Pancreas (tissue), 10 donors: Measurements from ENCODE around the gene FERMT3. TPM values are rescaled to one million over a fixed set of nuclear protein-coding genes. Genes with fewer than 3 reads are reported as not detected.

Experiments
- ATAC-seq, 4 donors: fragments of 200-7000 bp; cut with Tn5 transposase; one replicate each; pipeline versions ENCODE4 v1.8.0 to v1.9.1; 2020; ENCODE audit warnings: mild to moderate bottlenecking in 4 of 4, moderate library complexity in 4 of 4
- DNase-seq, 6 donors: peaks; one replicate each; pipeline ENCODE4 v3.0.0-alpha.2; 2020
- FAIRE-seq: peaks from 2 replicates; lab custom pipeline; 2012; peaks lifted over from hg19 to GRCh38; lab: Jason Lieb, UNC
- H3K27ac ChIP-seq, 4 donors: fragments of 200-600 bp; sonication (generic); 1 replicate in 3 of 4; 2 replicates in 1 of 4; pipeline versions ENCODE4 v1.5.0 to v1.8.0; 2020
- H3K27me3 ChIP-seq, 4 donors: fragments of 200-600 bp; one replicate each; pipeline ENCODE4 v1.8.0; 2021
- H3K36me3 ChIP-seq, 3 donors: fragments of 200-600 bp; sonication (generic) in 1 of 3; one replicate each; pipeline versions ENCODE4 v1.5.0 to v1.8.0; 2020 to 2021
- H3K4me1 ChIP-seq, 3 donors: fragments of 200-600 bp; one replicate each; pipeline ENCODE4 v1.8.0; 2021
- H3K4me3 ChIP-seq, 4 donors: fragments of 200-600 bp; sonication (generic) in 2 of 4; one replicate each; pipeline versions ENCODE4 v1.5.0 to v1.8.0; 2020 to 2021
- H3K9me3 ChIP-seq, 4 donors: fragments of 200-600 bp; one replicate each; pipeline ENCODE4 v1.8.0; 2021
- WGBS, 2 donors: extraction: QIAGEN DNeasy Blood & Tissue Kit; methylation state at CpG; one replicate each; pipeline ENCODE4 v1.1.7; 2013; 5-methylcytosine and 5-hydroxymethylcytosine counted together
- intact Hi-C, 3 donors: fragments of 100-400 bp; cut with DNase I; formaldehyde crosslinking; loops; one replicate each; pipeline versions ENCODE4 v1.11.1 to v1.14.2; 2022
- polyA plus RNA-seq, 2 donors: library from polyadenylated mRNA; stranded (reverse); fragments of 200-250 nt; gene quantifications; one replicate each; pipeline ENCODE4 v1.2.3, GENCODE V29; 2013
- total RNA-seq, 6 donors: library from RNA; stranded (reverse); fragmentation: NEBNext Ultra II Directional in 4 of 6; extraction: Animal tissue kit (Norgen Biotek cat#: 25700) in 4 of 6; gene quantifications; one replicate each; pipeline versions ENCODE4 v1.2.1 to v1.2.4, GENCODE V29; 2021 to 2023
- TF ChIP-seq, protein P1 (sequence below), 4 donors: fragments of 200-600 bp; sonication (generic) in 3 of 4; IDR thresholded peaks; one replicate each; pipeline versions ENCODE4 v1.5.0 to v1.8.0; 2021; ENCODE audit warnings: antibody characterized with exemption in 4 of 4
- donor health status: healthy with polysubstance abuse.
- donor health status: DM: no; HTN: no; CAD: no; lungs with moderate emphysema.
- donor health status: DM: no; HTN: no; CAD: no.
- donor health status: control.
- donor health status: control.
- donor health status: Bipolar disorder and iron deficiency.
- donor health status: DM: yes; HTN: yes; CAD: no.
- donor health status: DM: no; HTN: no; CAD: no.
- donor health status: DM: no; HTN: no; CAD: no.
- donor health status: DM: yes; HTN: yes; CAD: no.

Gene FERMT3
- total and polyA plus RNA-seq, 8 donors = 1.9 to 16.3 (median 9.1) TPM

DNA sequence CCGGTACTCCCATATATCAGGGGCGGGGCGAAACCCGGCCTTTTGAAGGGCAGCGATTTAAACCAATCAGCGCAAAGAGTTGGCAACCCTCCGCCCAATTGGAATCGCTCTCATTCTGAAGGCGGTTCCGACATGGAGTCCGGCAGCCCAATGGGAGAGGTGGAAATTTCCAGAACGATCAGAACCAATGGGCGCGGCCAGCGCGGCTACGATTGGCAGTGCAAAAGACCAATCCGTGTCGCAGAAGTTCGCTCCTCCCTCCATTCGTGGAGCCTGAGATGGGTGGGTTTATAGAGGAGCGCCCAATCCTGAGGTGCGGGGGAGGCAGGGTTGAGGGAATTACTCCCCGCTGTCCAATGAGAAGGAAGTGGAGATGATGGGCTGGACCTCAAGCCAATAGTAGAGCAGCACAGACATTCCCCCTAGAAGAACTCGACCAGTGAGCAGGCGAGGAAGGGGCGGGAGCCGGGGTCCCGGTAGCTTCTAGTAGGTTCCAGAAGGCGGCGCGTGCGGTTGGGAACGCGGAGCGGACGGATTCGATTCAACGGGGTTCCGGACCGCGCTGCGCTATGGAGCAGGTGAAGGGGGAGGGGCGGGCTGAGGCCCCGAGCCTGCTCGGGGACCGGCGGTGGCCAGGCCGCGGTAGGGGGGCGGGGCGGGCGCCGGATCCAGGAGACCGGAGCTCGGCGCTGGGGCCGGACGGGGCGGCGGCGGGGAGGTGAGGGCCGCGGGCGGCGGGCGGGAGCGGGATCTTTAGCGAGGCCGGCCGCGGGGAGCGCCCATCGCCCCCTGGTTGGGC, 20.6 kb upstream of the FERMT3 start, which contains the start of gene STIP1:
Gene STIP1 (plus strand): TSS at position 479 of the 799 bp plus-strand sequence. CDS start 91 bp downstream, at position 570.
- intact Hi-C loops = no loop called here
- H3K27me3 ChIP-seq = no peaks in the 10 kb centered on the region
- TF ChIP-seq, protein P1, sequence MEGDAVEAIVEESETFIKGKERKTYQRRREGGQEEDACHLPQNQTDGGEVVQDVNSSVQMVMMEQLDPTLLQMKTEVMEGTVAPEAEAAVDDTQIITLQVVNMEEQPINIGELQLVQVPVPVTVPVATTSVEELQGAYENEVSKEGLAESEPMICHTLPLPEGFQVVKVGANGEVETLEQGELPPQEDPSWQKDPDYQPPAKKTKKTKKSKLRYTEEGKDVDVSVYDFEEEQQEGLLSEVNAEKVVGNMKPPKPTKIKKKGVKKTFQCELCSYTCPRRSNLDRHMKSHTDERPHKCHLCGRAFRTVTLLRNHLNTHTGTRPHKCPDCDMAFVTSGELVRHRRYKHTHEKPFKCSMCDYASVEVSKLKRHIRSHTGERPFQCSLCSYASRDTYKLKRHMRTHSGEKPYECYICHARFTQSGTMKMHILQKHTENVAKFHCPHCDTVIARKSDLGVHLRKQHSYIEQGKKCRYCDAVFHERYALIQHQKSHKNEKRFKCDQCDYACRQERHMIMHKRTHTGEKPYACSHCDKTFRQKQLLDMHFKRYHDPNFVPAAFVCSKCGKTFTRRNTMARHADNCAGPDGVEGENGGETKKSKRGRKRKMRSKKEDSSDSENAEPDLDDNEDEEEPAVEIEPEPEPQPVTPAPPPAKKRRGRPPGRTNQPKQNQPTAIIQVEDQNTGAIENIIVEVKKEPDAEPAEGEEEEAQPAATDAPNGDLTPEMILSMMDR (IDR thresholded peaks at IDR 0.05) = peak in 2 of 4 donors; percentile 11 to 27
- peaks cover 19 to 46% (median 34%) of the 10 kb centered on the region in 3 donors for H3K4me1 ChIP-seq
- H3K4me3 ChIP-seq = peak within 1 kb of the TSS; percentile 45 to 69 (median 50)
- no peaks in the 10 kb centered on the region for H3K9me3 ChIP-seq
- peak within 1 kb of the TSS; percentile 85 to 99 (median 94) for H3K27ac ChIP-seq
- ATAC-seq = peak; percentile 78 to 89 (median 83)
- 0% methylated on average over 64 to 74 of the region's 74 CpGs for WGBS, 2 donors
- peak; percentile 92 for FAIRE-seq
- H3K36me3 ChIP-seq = no peaks in the 10 kb centered on the region
- peak; percentile 98 to 100 (median 99) for DNase-seq

DNA sequence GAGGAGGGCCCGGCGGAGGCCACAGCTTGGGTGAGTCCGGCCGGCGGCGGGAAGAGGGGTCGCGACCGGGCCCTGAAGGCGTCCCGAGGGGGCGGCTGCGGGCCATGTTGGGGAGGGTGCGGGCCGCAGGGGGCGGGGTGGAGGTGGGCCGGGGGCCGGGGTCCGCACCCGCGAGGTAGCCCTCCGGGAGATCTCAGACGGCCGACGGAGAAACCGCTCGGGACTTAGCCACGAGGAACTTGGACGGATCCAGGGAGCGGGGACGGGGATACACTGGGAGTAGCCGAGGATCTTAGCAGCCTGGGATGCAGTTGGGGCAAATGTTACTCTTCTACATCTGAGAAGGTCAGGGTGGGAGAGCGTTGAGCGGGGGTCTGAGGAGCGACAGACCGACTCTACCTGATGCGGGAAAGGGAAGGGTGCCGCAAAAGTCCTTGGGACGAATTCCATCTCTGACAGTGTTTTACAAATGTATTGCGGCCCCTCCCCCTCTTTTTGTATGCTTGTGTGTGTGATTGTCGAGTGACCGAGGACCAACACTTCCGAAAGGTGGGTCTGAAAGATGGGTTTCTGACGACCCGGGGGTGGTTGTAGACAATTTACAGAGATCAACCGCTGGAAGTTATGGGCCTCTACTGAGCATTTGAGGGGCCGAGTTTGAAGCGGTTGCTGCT, 19.9 kb upstream of the FERMT3 start:
- no peaks in the 10 kb centered on the region for H3K27me3 ChIP-seq
- intact Hi-C loops = no loop called here
- H3K4me1 ChIP-seq = peaks cover 14 to 41% (median 26%) of the 10 kb centered on the region in 3 donors
- WGBS, 2 donors = 1 to 2% methylated on average over 37 to 48 of the region's 48 CpGs
- ATAC-seq = no peak
- no peaks in the 10 kb centered on the region for H3K9me3 ChIP-seq
- no peak overlapping the region for H3K4me3 ChIP-seq
- no peaks in the 10 kb centered on the region for H3K36me3 ChIP-seq
- DNase-seq = peak in 2 of 6 donors; percentile 49 to 53
- TF ChIP-seq, protein P1 (IDR thresholded peaks at IDR 0.05) = no peak
- FAIRE-seq = no peak
- H3K27ac ChIP-seq = peak overlapping the region in 2 of 4 donors; percentile 42 to 64

DNA sequence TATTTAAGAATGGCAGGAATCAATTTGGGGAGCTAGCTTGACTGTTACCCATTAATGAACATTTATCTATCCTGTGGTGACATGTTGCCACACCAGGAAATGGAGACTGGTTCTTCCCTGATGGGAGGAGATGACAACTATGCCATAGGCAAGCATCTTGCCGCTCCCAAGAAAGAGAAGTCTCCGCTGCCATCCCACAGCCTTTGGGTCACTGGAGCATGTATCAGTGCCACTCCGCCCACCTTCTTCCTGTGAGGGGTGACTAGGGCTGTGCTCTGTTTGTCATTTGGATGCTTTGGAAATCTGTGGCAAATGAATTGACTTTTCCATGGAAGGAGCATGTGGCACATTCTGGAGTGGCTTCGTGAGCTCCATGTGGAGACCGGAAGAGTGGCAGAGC, 14.1 kb upstream of the FERMT3 start:
- TF ChIP-seq, protein P1 (IDR thresholded peaks at IDR 0.05) = no peak
- Histone ChIP-seq H3K9me3 (no peaks in the 10 kb centered on the region), H3K4me3 (no peak overlapping the region), H3K36me3 (peaks cover 15 to 48% (median 42%) of the 10 kb centered on the region in 3 donors), H3K27me3 (no peaks in the 10 kb centered on the region), H3K4me1 (peaks cover 0 to 9% (median 3%) of the 10 kb centered on the region in 3 donors), H3K27ac (no peak overlapping the region)
- DNase-seq (no peak), ATAC-seq (no peak), FAIRE-seq (no peak)
- WGBS, 2 donors = 91 to 94% methylated on average over 5 of the region's 5 CpGs
- intact Hi-C loops = no loop called here

DNA sequence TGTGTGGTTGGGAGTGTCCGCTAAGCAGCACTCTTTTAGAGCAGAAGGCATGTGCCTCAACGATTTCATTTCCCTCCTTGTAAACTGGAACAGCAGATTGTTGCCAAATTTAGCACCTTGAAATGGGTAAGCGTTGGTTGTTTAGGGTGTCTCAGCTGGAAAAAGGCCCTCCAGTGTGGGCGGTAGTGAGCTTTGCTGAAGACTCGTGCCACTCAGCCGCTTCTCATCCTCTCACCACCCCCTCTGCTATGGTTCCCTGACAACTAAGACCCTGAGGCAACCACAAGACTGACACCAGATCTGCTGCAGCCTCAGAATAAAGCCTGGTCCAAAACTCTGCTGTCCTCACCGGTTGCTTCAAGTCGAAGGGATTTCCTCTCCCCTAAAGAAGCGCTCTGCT, 9.9 kb upstream of the FERMT3 start:
- 85 to 90% methylated on average over 9 of the region's 9 CpGs for WGBS, 2 donors
- TF ChIP-seq, protein P1 (IDR thresholded peaks at IDR 0.05) = no peak
- no peak for DNase-seq
- H3K4me3 ChIP-seq = no peak overlapping the region
- H3K27ac ChIP-seq = no peak overlapping the region
- H3K36me3 ChIP-seq = peaks cover 19 to 69% (median 52%) of the 10 kb centered on the region in 3 donors
- no peaks in the 10 kb centered on the region for H3K9me3 ChIP-seq
- no peaks in the 10 kb centered on the region for H3K27me3 ChIP-seq
- FAIRE-seq = no peak
- no peaks in the 10 kb centered on the region for H3K4me1 ChIP-seq
- intact Hi-C loops = no loop called here
- no peak for ATAC-seq
